Sigmoid colon (tissue), 7 donors: ENCODE measurements around the gene STAP2. TPM values are rescaled to one million over a fixed set of nuclear protein-coding genes. Genes with fewer than 3 reads are reported as not detected.
A peak's percentile ranks its signal among the peaks of the same experiment; 100 is the strongest.

Source experiments
- DNase-seq: peaks from one replicate; pipeline ENCODE4 v3.0.0-alpha.2; 2019
- H3K27ac ChIP-seq, 4 donors: fragments of 200-600 bp; sonication (generic); one replicate each; pipeline ENCODE4 v1.5.1; 2016 to 2019; ENCODE audit warnings: mild to moderate bottlenecking in 1 of 4
- H3K27me3 ChIP-seq, 3 donors: fragments of 200-600 bp; sonication (generic); one replicate each; pipeline ENCODE4 v1.5.1; 2019; ENCODE audit warnings: mild to moderate bottlenecking in 1 of 3
- H3K36me3 ChIP-seq, 4 donors: fragments of 200-600 bp; sonication (generic); one replicate each; pipeline ENCODE4 v1.5.1; 2016 to 2019
- H3K4me1 ChIP-seq, 4 donors: fragments of 200-600 bp; sonication (generic); one replicate each; pipeline ENCODE4 v1.5.1; 2017 to 2019
- H3K4me3 ChIP-seq, 4 donors: fragments of 200-600 bp; sonication (generic); one replicate each; pipeline ENCODE4 v1.5.1; 2017 to 2019; ENCODE audit warnings: mild to moderate bottlenecking in 2 of 4, moderate library complexity in 1 of 4
- H3K9me3 ChIP-seq, 4 donors: fragments of 200-600 bp in 3 of 4; sonication (generic) in 3 of 4; one replicate each; pipeline versions ENCODE4 v1.5.1 to v1.6.1; 2013 to 2019
- EP300 ChIP-seq, 4 donors: sonication (generic); formaldehyde crosslinking; IDR thresholded peaks; one replicate each; pipeline ENCODE4 v1.6.1; 2017; ENCODE audit warnings: antibody characterized with exemption in 4 of 4
- POLR2A ChIP-seq, 2 donors: fragments of 450-650 bp; IDR thresholded peaks; one replicate each; pipeline ENCODE4 v1.6.1; 2016; ENCODE audit warnings: antibody characterized with exemption in 2 of 2, mild to moderate bottlenecking in 2 of 2, moderate library complexity in 2 of 2
- POLR2AphosphoS5 ChIP-seq, 4 donors: sonication (generic); formaldehyde crosslinking; IDR thresholded peaks; one replicate each; pipeline ENCODE4 v1.6.1; 2017; ENCODE audit warnings: antibody characterized with exemption in 4 of 4
- WGBS, 2 donors: extraction: QIAGEN DNeasy Blood & Tissue Kit; methylation state at CpG; one replicate each; pipeline ENCODE4 v1.1.7; 2013; 5-methylcytosine and 5-hydroxymethylcytosine counted together
- intact Hi-C: fragments of 100-400 bp; cut with DNase I; formaldehyde crosslinking; loops from one replicate; pipeline ENCODE4 v1.15.1; 2023
- polyA plus RNA-seq, 3 donors: library from polyadenylated mRNA; stranded (reverse); fragments of 200-250 nt; gene quantifications; one replicate each; pipeline ENCODE4 v1.2.3, GENCODE V29; 2013
- total RNA-seq, 4 donors: library from RNA; depleted of rRNA; stranded (reverse); fragments of >200 nt; gene quantifications; one replicate each; pipeline ENCODE4 v1.1.0, GENCODE V29; 2016
- TF ChIP-seq, protein P1 (sequence below), 4 experiments: fragments of 450-650 bp in 3 of 4; fragments of 200-600 bp in 1 of 4; IDR thresholded peaks; one replicate each; pipeline ENCODE4 v1.5.1; 2016 to 2019; ENCODE audit warnings: antibody characterized with exemption in 4 of 4, mild to moderate bottlenecking in 3 of 4, moderate library complexity in 2 of 4
- donor health status: healthy with polysubstance abuse.
- donor health status: Bipolar disorder and iron deficiency.
- donor health status: healthy.

Gene STAP2, protein sequence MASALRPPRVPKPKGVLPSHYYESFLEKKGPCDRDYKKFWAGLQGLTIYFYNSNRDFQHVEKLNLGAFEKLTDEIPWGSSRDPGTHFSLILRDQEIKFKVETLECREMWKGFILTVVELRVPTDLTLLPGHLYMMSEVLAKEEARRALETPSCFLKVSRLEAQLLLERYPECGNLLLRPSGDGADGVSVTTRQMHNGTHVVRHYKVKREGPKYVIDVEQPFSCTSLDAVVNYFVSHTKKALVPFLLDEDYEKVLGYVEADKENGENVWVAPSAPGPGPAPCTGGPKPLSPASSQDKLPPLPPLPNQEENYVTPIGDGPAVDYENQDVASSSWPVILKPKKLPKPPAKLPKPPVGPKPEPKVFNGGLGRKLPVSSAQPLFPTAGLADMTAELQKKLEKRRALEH
- total RNA-seq (1 to 10 TPM in 3 of 4 donors, under 1 TPM in 1; 0.99 to 5.5 (median 2.7) TPM), polyA plus RNA-seq (100 to 1,000 TPM; 146 to 313 (median 199) TPM)

DNA sequence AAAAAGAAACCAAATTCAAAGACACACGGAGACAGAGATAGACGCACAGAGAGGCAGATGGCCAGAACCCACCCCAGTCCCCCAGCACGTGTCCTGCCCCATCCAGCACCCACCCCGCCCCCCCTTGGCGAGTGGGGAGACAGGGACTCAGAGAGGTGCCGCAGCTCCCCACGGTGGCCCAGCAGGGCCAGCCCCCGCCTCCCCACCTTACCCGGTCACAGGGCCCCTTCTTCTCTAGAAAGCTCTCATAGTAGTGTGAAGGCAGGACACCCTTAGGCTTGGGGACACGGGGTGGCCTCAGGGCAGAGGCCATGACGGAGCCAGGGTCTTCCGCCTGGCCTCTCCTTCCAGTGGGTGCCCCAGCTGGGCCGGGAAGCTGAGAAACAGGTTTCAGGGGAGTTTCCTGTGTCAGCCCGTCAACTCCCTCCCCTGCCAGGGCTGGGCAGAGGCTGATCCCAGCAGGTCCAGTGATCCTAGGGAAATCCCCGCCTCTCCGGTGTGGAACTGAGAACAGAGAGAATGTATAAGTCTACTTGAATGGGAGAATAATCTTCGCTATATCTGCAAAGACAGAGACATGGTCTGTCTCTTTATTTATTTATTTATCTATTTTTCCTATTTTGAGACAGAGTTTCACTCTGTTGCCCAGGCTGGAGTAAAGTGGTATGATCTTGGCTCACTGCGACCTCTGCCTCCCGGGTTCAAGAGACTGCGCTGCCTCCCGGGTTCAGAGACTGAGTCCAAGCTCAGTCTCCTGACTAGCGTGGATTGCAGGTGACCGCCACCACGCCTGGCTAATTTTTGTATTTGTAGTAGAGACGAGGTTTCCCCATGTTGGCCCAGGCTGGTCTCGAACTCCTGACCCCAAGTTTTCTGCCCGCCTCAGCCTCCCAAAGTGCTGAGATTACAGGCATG lies at the start of gene STAP2:
STAP2 (minus strand) TSS at position 387 of the 915 bp plus-strand sequence; CDS start at position 313, 74 bp downstream.
- DNase-seq, result no peak
- no peaks in the 10 kb centered on the region for H3K36me3 ChIP-seq
- peak within 1 kb of the TSS; percentile 6 to 46 (median 34) for H3K4me3 ChIP-seq
- H3K9me3 ChIP-seq, result no peaks in the 10 kb centered on the region
- WGBS, 2 donors, result 12 to 42% methylated on average over 27 of the region's 27 CpGs
- intact Hi-C loops, result no loop called here
- peaks cover 0 to 15% (median 10%) of the 10 kb centered on the region in 4 donors for H3K4me1 ChIP-seq
- H3K27ac ChIP-seq, result peak within 1 kb of the TSS; percentile 25 to 52 (median 32)
- H3K27me3 ChIP-seq, result no peaks in the 10 kb centered on the region
- TF ChIP-seq EP300 (IDR thresholded peaks at IDR 0.05) (no peak), POLR2A (IDR thresholded peaks at IDR 0.05) (no peak), POLR2AphosphoS5 (IDR thresholded peaks at IDR 0.05) (no peak)
- TF ChIP-seq, protein P1, sequence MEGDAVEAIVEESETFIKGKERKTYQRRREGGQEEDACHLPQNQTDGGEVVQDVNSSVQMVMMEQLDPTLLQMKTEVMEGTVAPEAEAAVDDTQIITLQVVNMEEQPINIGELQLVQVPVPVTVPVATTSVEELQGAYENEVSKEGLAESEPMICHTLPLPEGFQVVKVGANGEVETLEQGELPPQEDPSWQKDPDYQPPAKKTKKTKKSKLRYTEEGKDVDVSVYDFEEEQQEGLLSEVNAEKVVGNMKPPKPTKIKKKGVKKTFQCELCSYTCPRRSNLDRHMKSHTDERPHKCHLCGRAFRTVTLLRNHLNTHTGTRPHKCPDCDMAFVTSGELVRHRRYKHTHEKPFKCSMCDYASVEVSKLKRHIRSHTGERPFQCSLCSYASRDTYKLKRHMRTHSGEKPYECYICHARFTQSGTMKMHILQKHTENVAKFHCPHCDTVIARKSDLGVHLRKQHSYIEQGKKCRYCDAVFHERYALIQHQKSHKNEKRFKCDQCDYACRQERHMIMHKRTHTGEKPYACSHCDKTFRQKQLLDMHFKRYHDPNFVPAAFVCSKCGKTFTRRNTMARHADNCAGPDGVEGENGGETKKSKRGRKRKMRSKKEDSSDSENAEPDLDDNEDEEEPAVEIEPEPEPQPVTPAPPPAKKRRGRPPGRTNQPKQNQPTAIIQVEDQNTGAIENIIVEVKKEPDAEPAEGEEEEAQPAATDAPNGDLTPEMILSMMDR (IDR thresholded peaks at IDR 0.05), result no peak

DNA sequence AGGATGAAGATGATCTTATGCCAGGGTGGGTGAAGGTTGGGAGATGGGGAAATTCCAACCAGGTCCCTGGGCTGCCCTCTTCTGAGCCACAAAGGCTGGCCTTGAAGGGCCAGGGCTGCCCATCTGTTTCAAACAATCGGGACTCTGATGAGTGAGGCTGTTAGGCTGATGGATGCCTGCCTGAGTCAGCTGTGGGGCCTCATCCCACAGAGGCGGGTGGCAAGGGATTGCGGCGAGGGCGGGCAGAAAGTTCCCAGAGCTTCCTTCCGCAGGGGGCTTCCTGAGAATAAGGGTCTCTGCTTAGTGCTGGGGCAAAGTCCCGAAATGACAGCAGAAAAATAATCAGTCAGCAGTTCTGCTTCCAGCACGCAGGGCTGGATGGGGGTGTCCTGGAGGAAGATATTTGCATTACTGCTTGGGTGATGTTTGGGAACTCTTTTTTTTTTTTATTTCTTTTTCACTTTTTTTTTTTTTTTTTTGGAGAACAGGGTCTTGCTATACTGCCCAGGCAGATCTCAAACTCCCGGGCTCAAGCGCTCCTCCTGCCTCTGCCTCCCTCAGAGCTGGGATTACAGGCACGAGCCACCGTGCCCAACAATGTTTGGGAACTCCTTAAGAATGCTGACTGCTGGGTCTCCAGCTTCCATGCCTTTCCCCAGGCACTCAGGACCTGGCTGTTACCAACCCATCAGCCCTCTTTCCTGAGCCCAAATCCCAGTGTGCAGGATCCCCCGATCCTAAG lies 47.6 kb upstream of the STAP2 start:
- Histone ChIP-seq H3K4me3 (no peak overlapping the region), H3K9me3 (no peaks in the 10 kb centered on the region), H3K36me3 (peaks cover 0 to 6% (median 3%) of the 10 kb centered on the region in 4 donors), H3K27me3 (no peaks in the 10 kb centered on the region), H3K4me1 (peaks cover 0 to 36% (median 34%) of the 10 kb centered on the region in 4 donors), H3K27ac (no peak overlapping the region)
- intact Hi-C loops, result no loop called here
- no peak for TF ChIP-seq POLR2A (IDR thresholded peaks at IDR 0.05)
- TF ChIP-seq, protein P1 (IDR thresholded peaks at IDR 0.05), result no peak
- no peak for TF ChIP-seq EP300 (IDR thresholded peaks at IDR 0.05)
- no peak for TF ChIP-seq POLR2AphosphoS5 (IDR thresholded peaks at IDR 0.05)
- no peak for DNase-seq
- WGBS, 2 donors, result 88 to 91% methylated on average over 13 of the region's 13 CpGs

DNA sequence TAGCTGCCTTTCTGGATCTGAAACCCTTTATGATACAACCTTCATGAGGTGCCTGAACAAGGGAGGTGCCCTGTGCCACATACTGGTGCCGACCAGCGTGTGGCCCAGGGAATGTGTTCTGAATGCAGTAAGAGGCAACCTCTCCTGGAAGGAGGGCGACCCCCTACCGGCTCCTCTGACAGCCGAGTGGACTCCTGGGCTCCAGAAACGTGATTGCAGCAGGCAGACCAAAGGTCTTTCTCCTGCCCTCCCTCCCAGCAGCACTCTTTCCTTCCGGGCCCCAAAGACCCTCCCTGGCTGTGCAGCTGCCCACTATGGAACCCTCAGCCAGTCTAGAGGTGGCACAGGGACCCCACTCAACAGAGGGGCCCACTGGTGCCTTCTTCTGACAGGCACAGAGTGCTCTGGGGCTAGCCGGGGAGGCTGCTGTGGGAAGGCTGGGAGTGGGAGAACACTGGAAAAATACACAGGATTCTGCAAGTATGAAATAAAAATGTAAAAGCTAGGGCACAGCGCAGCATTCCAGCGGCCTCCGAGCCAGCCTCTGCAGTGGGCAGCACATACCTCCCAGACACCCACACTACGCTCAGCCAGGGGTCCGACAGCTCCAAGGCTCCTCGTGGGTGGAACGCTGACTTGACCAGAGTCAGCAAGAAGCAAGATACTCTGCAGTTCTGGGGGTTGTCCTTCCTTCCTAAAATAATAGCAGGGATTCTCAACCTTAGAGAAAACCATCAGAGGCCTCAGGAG lies 46.8 kb upstream of the STAP2 start:
- H3K27ac ChIP-seq, result peak overlapping the region in 1 of 4 donors; percentile 13
- no peak for DNase-seq
- WGBS, 2 donors, result 82 to 87% methylated on average over 15 of the region's 15 CpGs
- no peaks in the 10 kb centered on the region for H3K9me3 ChIP-seq
- TF ChIP-seq, protein P1 (IDR thresholded peaks at IDR 0.05), result no peak
- TF ChIP-seq EP300 (IDR thresholded peaks at IDR 0.05) (no peak), POLR2A (IDR thresholded peaks at IDR 0.05) (no peak)
- H3K36me3 ChIP-seq, result peaks cover 0 to 6% (median 3%) of the 10 kb centered on the region in 4 donors
- intact Hi-C loops, result no loop called here
- H3K4me1 ChIP-seq, result peaks cover 0 to 33% (median 30%) of the 10 kb centered on the region in 4 donors
- H3K27me3 ChIP-seq, result no peaks in the 10 kb centered on the region
- H3K4me3 ChIP-seq, result no peak overlapping the region

DNA sequence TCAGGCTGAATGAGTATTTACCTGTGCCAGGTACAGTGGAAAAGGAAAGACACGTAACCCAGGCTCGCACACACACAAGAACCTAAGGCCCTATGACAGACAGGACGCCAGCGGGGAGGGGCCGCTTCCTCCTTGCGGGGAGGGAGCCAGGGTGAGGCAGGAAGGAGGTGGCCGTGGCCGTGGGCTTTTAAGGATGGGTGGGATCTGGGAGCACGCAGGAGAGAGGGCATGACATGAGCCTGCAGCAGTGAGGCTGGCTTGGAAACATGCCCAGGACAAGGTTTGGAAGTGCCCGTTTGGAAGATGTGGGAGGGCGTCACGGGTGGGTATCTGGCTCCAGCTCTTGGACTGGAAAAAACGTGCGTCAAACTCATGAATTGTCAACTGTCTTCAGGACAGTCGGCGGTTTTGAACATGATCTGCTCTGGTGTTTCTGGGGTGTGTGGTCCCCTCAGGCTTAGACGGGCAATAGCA lies 41.7 kb upstream of the STAP2 start:
- no peaks in the 10 kb centered on the region for H3K27me3 ChIP-seq
- no peaks in the 10 kb centered on the region for H3K9me3 ChIP-seq
- WGBS, 2 donors, result 32 to 56% methylated on average over 17 of the region's 17 CpGs
- peaks cover 0 to 6% (median 0%) of the 10 kb centered on the region in 4 donors for H3K36me3 ChIP-seq
- DNase-seq, result peak; percentile 73
- H3K4me3 ChIP-seq, result no peak overlapping the region
- intact Hi-C loops, result no loop called here
- H3K27ac ChIP-seq, result peak overlapping the region in 3 of 4 donors; percentile 0 to 60 (median 9)
- TF ChIP-seq, protein P1 (IDR thresholded peaks at IDR 0.05), result no peak
- TF ChIP-seq POLR2A (IDR thresholded peaks at IDR 0.05), result no peak
- no peak for TF ChIP-seq EP300 (IDR thresholded peaks at IDR 0.05)
- no peak for TF ChIP-seq POLR2AphosphoS5 (IDR thresholded peaks at IDR 0.05)
- H3K4me1 ChIP-seq, result peaks cover 0 to 43% (median 39%) of the 10 kb centered on the region in 4 donors
